Neuronal stem cell (in vitro differentiated cells): ENCODE measurements around the gene E4F1.
"Not testable (repeated sequence)": the region's sequence is repeated elsewhere in the genome, so short reads cannot be mapped to it uniquely, and the experiment has no call there.

Experiments used
- DNase-seq: peaks from one replicate; pipeline ENCODE4 v3.0.0-alpha.2; 2013; ENCODE audit warnings: low spot score
- H2AFZ ChIP-seq: one replicate; pipeline ENCODE4 v1.6.1; 2013; ENCODE audit warnings: mild to moderate bottlenecking, low read length, inconsistent platforms
- H2AK5ac ChIP-seq: 2 replicates; pipeline ENCODE4 v1.6.1; 2013; ENCODE audit warnings: low read depth, mild to moderate bottlenecking, inconsistent platforms, low read length, moderate library complexity, mixed read lengths
- H2BK120ac ChIP-seq: 2 replicates; pipeline ENCODE4 v1.6.1; 2013; ENCODE audit warnings: low read depth, mild to moderate bottlenecking, inconsistent platforms, low read length, moderate library complexity, mixed read lengths
- H2BK12ac ChIP-seq: one replicate; pipeline ENCODE4 v1.6.1; 2013; ENCODE audit warnings: low read length, inconsistent platforms
- H2BK15ac ChIP-seq: 2 replicates; pipeline ENCODE4 v1.6.1; 2013; ENCODE audit warnings: mild to moderate bottlenecking, low read length, inconsistent platforms, mixed read lengths
- H2BK5ac ChIP-seq: one replicate; pipeline ENCODE4 v1.6.1; 2013; ENCODE audit warnings: inconsistent platforms, mild to moderate bottlenecking, low read length, moderate library complexity
- H3K14ac ChIP-seq: one replicate; pipeline ENCODE4 v1.6.1; 2013; ENCODE audit warnings: low read length, inconsistent platforms
- H3K18ac ChIP-seq: 2 replicates; pipeline ENCODE4 v1.6.1; 2013; ENCODE audit warnings: low read length, inconsistent platforms
- H3K23ac ChIP-seq: 2 replicates; pipeline ENCODE4 v1.6.1; 2013; ENCODE audit warnings: low read depth, mild to moderate bottlenecking, mixed read lengths, low read length, inconsistent platforms; ENCODE audit not compliant: poor library complexity
- H3K27ac ChIP-seq: replicated peaks from 3 replicates; pipeline ENCODE4 v1.5.1; 2013; ENCODE audit warnings: low read length, inconsistent platforms
- H3K27me3 ChIP-seq, 3 experiments: 2 replicates each; pipeline ENCODE4 v1.6.1; 2013; ENCODE audit warnings: low read length in 3 of 3, mild to moderate bottlenecking in 2 of 3, inconsistent platforms in 1 of 3, low read depth in 1 of 3, mixed read lengths in 1 of 3, moderate library complexity in 1 of 3; ENCODE audit not compliant: control insufficient read depth in 3 of 3, insufficient read depth in 3 of 3
- H3K36me3 ChIP-seq, 2 donors: replicated peaks in 1 of 2; 2 replicates each; pipeline ENCODE4 v1.6.1; 2013; ENCODE audit warnings: low read length in 2 of 2; ENCODE audit not compliant: control insufficient read depth in 2 of 2, insufficient read depth in 2 of 2
- H3K4ac ChIP-seq: 2 replicates; pipeline ENCODE4 v1.6.1; 2013; ENCODE audit warnings: inconsistent platforms, mild to moderate bottlenecking, low read length, moderate library complexity
- H3K4me1 ChIP-seq, 2 donors: 1 replicate in 1 of 2; 2 replicates in 1 of 2; pipeline ENCODE4 v1.6.1; 2013; ENCODE audit warnings: low read length in 2 of 2, low read depth in 1 of 2; ENCODE audit not compliant: control insufficient read depth in 2 of 2, insufficient read depth in 1 of 2
- H3K4me2 ChIP-seq: one replicate; pipeline ENCODE4 v1.6.1; 2013; ENCODE audit warnings: mild to moderate bottlenecking, low read length, inconsistent platforms; ENCODE audit not compliant: insufficient read depth, poor library complexity, severe bottlenecking
- H3K4me3 ChIP-seq, 2 donors: 2 replicates each; pipeline ENCODE4 v1.5.1; 2013; ENCODE audit warnings: low read length in 2 of 2, mild to moderate bottlenecking in 2 of 2, inconsistent platforms in 1 of 2, moderate library complexity in 1 of 2
- H3K79me1 ChIP-seq: one replicate; pipeline ENCODE4 v1.6.1; 2013; ENCODE audit warnings: low read depth, mild to moderate bottlenecking, inconsistent platforms, low read length, moderate library complexity
- H3K9ac ChIP-seq: one replicate; pipeline ENCODE4 v1.6.1; 2013; ENCODE audit warnings: mild to moderate bottlenecking, low read depth, low read length, inconsistent platforms; ENCODE audit not compliant: poor library complexity
- H3K9me3 ChIP-seq, 2 donors: replicated peaks in 1 of 2; 2 replicates each; pipeline versions ENCODE3 to v1.6.1; 2013; ENCODE audit warnings: low read length in 2 of 2, mild to moderate bottlenecking in 2 of 2, inconsistent platforms in 1 of 2, low read depth in 1 of 2, mixed read lengths in 1 of 2, moderate library complexity in 1 of 2; ENCODE audit not compliant: control insufficient read depth in 2 of 2, insufficient read depth in 1 of 2
- H4K8ac ChIP-seq: one replicate; pipeline ENCODE4 v1.6.1; 2013; ENCODE audit warnings: low read depth, mild to moderate bottlenecking, inconsistent platforms, low read length, moderate library complexity
- H4K91ac ChIP-seq: one replicate; pipeline ENCODE4 v1.6.1; 2013; ENCODE audit warnings: low read length, low read depth, mild to moderate bottlenecking, inconsistent platforms; ENCODE audit not compliant: poor library complexity
- WGBS, 2 donors: extraction: QIAGEN DNeasy Blood & Tissue Kit; methylation state at CpG; one replicate each; pipeline ENCODE4 v1.1.7; 2013; ENCODE audit warnings: missing lambda C conversion rate in 2 of 2, mixed read lengths in 1 of 2; ENCODE audit not compliant: insufficient read length in 2 of 2, insufficient replicate concordance in 1 of 2; ENCODE audit errors: extremely low coverage in 2 of 2; 5-methylcytosine and 5-hydroxymethylcytosine counted together

The E4F1 gene

GRCh38 chr16:2199095-2199494, 24.3 kb upstream of the E4F1 start:
- H3K9me3 ChIP-seq = peaks cover 0 to 6% of the 10 kb centered on the region in 2 donors
- no peak overlapping the region for H4K91ac ChIP-seq
- peak overlapping the region; percentile 10 for H3K23ac ChIP-seq
- H3K4me3 ChIP-seq = no peak overlapping the region
- no peaks in the 10 kb centered on the region for H3K79me1 ChIP-seq
- no peak overlapping the region for H3K18ac ChIP-seq
- H2BK5ac ChIP-seq = no peak overlapping the region
- H2AFZ ChIP-seq = no peak overlapping the region
- no peak overlapping the region for H3K9ac ChIP-seq
- no CpG with 5 or more reads among the region's 5 CpGs for WGBS, 2 donors
- H3K14ac ChIP-seq = no peak overlapping the region
- H2BK12ac ChIP-seq = no peak overlapping the region
- H3K4me1 ChIP-seq = peaks cover 10 to 21% of the 10 kb centered on the region in 2 donors
- no peak overlapping the region for H2BK120ac ChIP-seq
- DNase-seq = no peak
- H3K27me3 ChIP-seq = peaks cover 2 to 30% (median 23%) of the 10 kb centered on the region in 3 experiments
- H3K36me3 ChIP-seq = no peaks in the 10 kb centered on the region
- no peak overlapping the region for H4K8ac ChIP-seq
- no peak overlapping the region for H3K27ac ChIP-seq
- H2AK5ac ChIP-seq = peak overlapping the region; percentile 60
- peak overlapping the region; percentile 43 for H2BK15ac ChIP-seq
- no peak overlapping the region for H3K4ac ChIP-seq
- H3K4me2 ChIP-seq = no peak overlapping the region

- Histone ChIP-seq H2AK5ac (peak overlapping the region; percentile 60), H4K8ac (no peak overlapping the region), H3K23ac (peak overlapping the region; percentile 10), H2BK120ac (no peak overlapping the region), H2AFZ (no peak overlapping the region), H3K4me1 (peaks cover 12 to 15% of the 10 kb centered on the region in 2 donors), H3K79me1 (no peaks in the 10 kb centered on the region), H2BK15ac (peak overlapping the region; percentile 43), H3K36me3 (no peaks in the 10 kb centered on the region), H3K27ac (no peak overlapping the region), H3K4me3 (no peak overlapping the region), H3K9ac (no peak overlapping the region), H4K91ac (no peak overlapping the region), H3K18ac (no peak overlapping the region), H2BK5ac (no peak overlapping the region), H3K4me2 (no peak overlapping the region), H2BK12ac (no peak overlapping the region), H3K27me3 (peaks cover 2 to 30% (median 23%) of the 10 kb centered on the region in 3 experiments), H3K4ac (no peak overlapping the region), H3K9me3 (peaks cover 0 to 6% of the 10 kb centered on the region in 2 donors), H3K14ac (no peak overlapping the region)
- no peak for DNase-seq
- no CpG with 5 or more reads among the region's 14 CpGs for WGBS, 2 donors
Measured at GRCh38 chr16:2199621-2200139, 23.7 kb upstream of the E4F1 start.

- Histone ChIP-seq H4K91ac (no peak overlapping the region), H3K36me3 (no peaks in the 10 kb centered on the region), H3K9ac (no peak overlapping the region), H2BK12ac (no peak overlapping the region), H3K4me3 (no peak overlapping the region), H3K23ac (no peak overlapping the region), H3K27me3 (peaks cover 2 to 23% (median 23%) of the 10 kb centered on the region in 3 experiments), H3K18ac (no peak overlapping the region), H3K4ac (no peak overlapping the region), H2AK5ac (peak overlapping the region; percentile 37), H3K4me1 (peaks cover 6 to 9% of the 10 kb centered on the region in 2 donors), H2AFZ (no peak overlapping the region), H2BK5ac (no peak overlapping the region), H3K79me1 (no peaks in the 10 kb centered on the region), H3K4me2 (no peak overlapping the region), H3K27ac (no peak overlapping the region), H3K14ac (no peak overlapping the region), H4K8ac (no peak overlapping the region), H3K9me3 (peaks cover 0 to 6% of the 10 kb centered on the region in 2 donors), H2BK120ac (no peak overlapping the region), H2BK15ac (no peak overlapping the region)
- no CpG with 5 or more reads among the region's 6 CpGs for WGBS, 2 donors
- no peak for DNase-seq
Measured at GRCh38 chr16:2200313-2200712, 23.1 kb upstream of the E4F1 start.

GRCh38 chr16:2203119-2203688, 20.2 kb upstream of the E4F1 start:
- H3K36me3 ChIP-seq = peaks cover 19 to 21% of the 10 kb centered on the region in 2 donors
- peaks cover 16% of the 10 kb centered on the region for H3K79me1 ChIP-seq
- not testable (repeated sequence) for H3K27ac ChIP-seq, DNase-seq, H2BK12ac ChIP-seq, H3K14ac ChIP-seq, H3K4ac ChIP-seq, H2AK5ac ChIP-seq, H3K4me2 ChIP-seq, H3K9me3 ChIP-seq, H2AFZ ChIP-seq, H2BK120ac ChIP-seq, H4K91ac ChIP-seq, H3K23ac ChIP-seq, H3K9ac ChIP-seq, H3K4me1 ChIP-seq, H3K4me3 ChIP-seq, H4K8ac ChIP-seq, H3K18ac ChIP-seq, H2BK5ac ChIP-seq
- H2BK15ac ChIP-seq = peak overlapping the region; percentile 5
- peaks cover 0 to 16% (median 8%) of the 10 kb centered on the region in 3 experiments for H3K27me3 ChIP-seq
- no CpG with 5 or more reads among the region's 8 CpGs for WGBS, 2 donors
